VCaP (cell line): ENCODE data around the gene PROX2.

Experiments used
- H3K27ac ChIP-seq: fragments of 450-650 bp; 2 replicates; pipeline ENCODE4 v1.5.1; 2017
- TF ChIP-seq, protein P1 (sequence below): fragments of 450-650 bp; conservative IDR thresholded peaks from 2 replicates; pipeline ENCODE4 v1.5.1; 2017; ENCODE audit warnings: mild to moderate bottlenecking, moderate library complexity

Gene PROX2, protein sequence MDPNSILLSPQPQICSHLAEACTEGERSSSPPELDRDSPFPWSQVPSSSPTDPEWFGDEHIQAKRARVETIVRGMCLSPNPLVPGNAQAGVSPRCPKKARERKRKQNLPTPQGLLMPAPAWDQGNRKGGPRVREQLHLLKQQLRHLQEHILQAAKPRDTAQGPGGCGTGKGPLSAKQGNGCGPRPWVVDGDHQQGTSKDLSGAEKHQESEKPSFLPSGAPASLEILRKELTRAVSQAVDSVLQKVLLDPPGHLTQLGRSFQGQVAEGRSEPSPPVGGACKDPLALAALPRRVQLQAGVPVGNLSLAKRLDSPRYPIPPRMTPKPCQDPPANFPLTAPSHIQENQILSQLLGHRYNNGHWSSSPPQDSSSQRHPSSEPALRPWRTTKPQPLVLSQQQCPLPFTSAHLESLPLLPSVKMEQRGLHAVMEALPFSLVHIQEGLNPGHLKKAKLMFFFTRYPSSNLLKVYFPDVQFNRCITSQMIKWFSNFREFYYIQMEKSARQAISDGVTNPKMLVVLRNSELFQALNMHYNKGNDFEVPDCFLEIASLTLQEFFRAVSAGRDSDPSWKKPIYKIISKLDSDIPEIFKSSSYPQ

GRCh38 chr14:74875941-74876913, at the start of gene PROX2:
Gene PROX2, minus strand, starts transcription at chr14:74876145. Its CDS starts 12,311 bp downstream, at chr14:74863834.
- no peak within 1 kb of the TSS for H3K27ac ChIP-seq
- TF ChIP-seq, protein P1, sequence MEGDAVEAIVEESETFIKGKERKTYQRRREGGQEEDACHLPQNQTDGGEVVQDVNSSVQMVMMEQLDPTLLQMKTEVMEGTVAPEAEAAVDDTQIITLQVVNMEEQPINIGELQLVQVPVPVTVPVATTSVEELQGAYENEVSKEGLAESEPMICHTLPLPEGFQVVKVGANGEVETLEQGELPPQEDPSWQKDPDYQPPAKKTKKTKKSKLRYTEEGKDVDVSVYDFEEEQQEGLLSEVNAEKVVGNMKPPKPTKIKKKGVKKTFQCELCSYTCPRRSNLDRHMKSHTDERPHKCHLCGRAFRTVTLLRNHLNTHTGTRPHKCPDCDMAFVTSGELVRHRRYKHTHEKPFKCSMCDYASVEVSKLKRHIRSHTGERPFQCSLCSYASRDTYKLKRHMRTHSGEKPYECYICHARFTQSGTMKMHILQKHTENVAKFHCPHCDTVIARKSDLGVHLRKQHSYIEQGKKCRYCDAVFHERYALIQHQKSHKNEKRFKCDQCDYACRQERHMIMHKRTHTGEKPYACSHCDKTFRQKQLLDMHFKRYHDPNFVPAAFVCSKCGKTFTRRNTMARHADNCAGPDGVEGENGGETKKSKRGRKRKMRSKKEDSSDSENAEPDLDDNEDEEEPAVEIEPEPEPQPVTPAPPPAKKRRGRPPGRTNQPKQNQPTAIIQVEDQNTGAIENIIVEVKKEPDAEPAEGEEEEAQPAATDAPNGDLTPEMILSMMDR = no peak

- TF ChIP-seq, protein P1 = no peak
- H3K27ac ChIP-seq = no peak overlapping the region; the same call in 1 of the 2 replicates
These were observed 48.1 kb upstream of the PROX2 start for GRCh38 chr14:74924061-74924460.

GRCh38 chr14:74922752-74923401, 46.9 kb upstream of the PROX2 start, which contains the start of gene RPS6KL1:
Gene RPS6KL1, minus strand, starts transcription at chr14:74923260. Its CDS starts 1,719 bp downstream, at chr14:74921541.
- TF ChIP-seq, protein P1 = no peak
- H3K27ac ChIP-seq = peak within 1 kb of the TSS; percentile 67; the same call in 1 of the 2 replicates

- TF ChIP-seq, protein P1 = no peak
- peak overlapping the region; percentile 67; the same call in 1 of the 2 replicates for H3K27ac ChIP-seq
These were observed 46.2 kb upstream of the PROX2 start for GRCh38 chr14:74921987-74922751.

GRCh38 chr14:74921053-74921620, 45.2 kb upstream of the PROX2 start:
- TF ChIP-seq, protein P1 = no peak
- H3K27ac ChIP-seq = no peak overlapping the region

DNA sequence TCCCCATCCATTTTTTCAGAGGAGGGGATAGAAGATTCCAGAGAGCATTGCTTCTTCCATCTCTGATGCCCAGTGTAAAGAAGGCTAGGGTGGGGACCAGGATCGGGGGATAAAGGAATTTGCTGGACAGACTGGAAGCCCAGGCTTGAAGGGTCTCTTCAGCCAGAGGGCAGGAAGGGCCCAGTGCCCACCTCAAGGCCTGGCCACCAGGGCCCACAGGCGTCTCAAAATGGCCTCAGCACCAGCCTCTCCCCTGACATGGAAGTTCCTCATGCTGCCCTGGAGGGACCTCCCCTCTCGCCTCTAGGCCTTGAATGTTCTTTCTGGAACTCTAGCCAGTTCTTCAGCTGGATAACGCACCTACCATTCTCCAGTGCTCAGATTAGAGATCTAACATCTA, 44.3 kb upstream of the PROX2 start:
- TF ChIP-seq, protein P1 = no peak
- H3K27ac ChIP-seq = no peak overlapping the region
